ENCODE measurements around the gene TIA1.

GRCh38 chr2:70282439-70282838, 34.0 kb upstream of the TIA1 start:
- no peak for TF ChIP-seq CTCF (IDR thresholded peaks at IDR 0.05)
- no peak for TF ChIP-seq POLR2A (IDR thresholded peaks at IDR 0.05)
- no peak for TF ChIP-seq POLR2AphosphoS5 (IDR thresholded peaks at IDR 0.05)
- TF ChIP-seq EP300 (IDR thresholded peaks at IDR 0.05) = no peak
